Endothelial cell of umbilical vein (primary cell): ENCODE measurements around the gene ZNF772. TPM values are rescaled to one million over a fixed set of nuclear protein-coding genes. Genes with fewer than 3 reads are reported as not detected.

ENCODE experiments used
- BruUV-seq: library from RNA; stranded (reverse); fragments of 400-500 nt; replicated peaks from 2 replicates; lab custom pipeline; 2021; lab: Mats Ljungman, UMichigan
- CTCF ChIA-PET: fragments of 300-600, 350-600 bp; sonication (Branson Sonifier 250); formaldehyde crosslinking; loops from one replicate; lab custom pipeline; 2021; ENCODE audit warnings: antibody characterized with exemption, inconsistent platforms; lab: Charles Lee
- POLR2A ChIA-PET: fragments of 300-600, 350-600 bp; sonication (Branson Sonifier 250); formaldehyde crosslinking; loops from one replicate; lab custom pipeline; 2021; ENCODE audit warnings: antibody characterized with exemption, inconsistent platforms; lab: Charles Lee
- DNase-seq: peaks from one replicate; pipeline ENCODE4 v3.0.0-alpha.2; 2011; ENCODE audit warnings: low read depth, low spot score
- FAIRE-seq: peaks from 2 replicates; lab custom pipeline; 2011; peaks lifted over from hg19 to GRCh38; lab: Jason Lieb, UNC
- H2AFZ ChIP-seq: 2 replicates; pipeline ENCODE4 v1.6.0; 2012; ENCODE audit warnings: low read depth, low read length, control low read depth, inconsistent platforms
- H3K27ac ChIP-seq: 2 replicates; pipeline ENCODE4 v1.5.1; 2011; ENCODE audit warnings: low read depth, mild to moderate bottlenecking, control low read depth, low read length, moderate library complexity; ENCODE audit not compliant: insufficient read depth
- H3K27me3 ChIP-seq, 2 experiments: 2 replicates each; pipeline versions ENCODE4 v1.6.0 to v1.6.1; 2011; ENCODE audit warnings: low read length in 2 of 2, mixed read lengths in 1 of 2; ENCODE audit not compliant: control insufficient read depth in 2 of 2, insufficient read depth in 2 of 2
- H3K36me3 ChIP-seq, 2 experiments: 2 replicates in 1 of 2; 3 replicates in 1 of 2; pipeline ENCODE4 v1.5.1; 2011; ENCODE audit warnings: low read length in 2 of 2, mild to moderate bottlenecking in 1 of 2, moderate library complexity in 1 of 2; ENCODE audit not compliant: control insufficient read depth in 2 of 2, insufficient read depth in 2 of 2; ENCODE audit errors: extremely low read depth in 1 of 2
- H3K4me1 ChIP-seq: 3 replicates; pipeline ENCODE4 v1.5.1; 2011; ENCODE audit warnings: mild to moderate bottlenecking, low read length; ENCODE audit not compliant: control insufficient read depth, insufficient read depth; ENCODE audit errors: extremely low read depth
- H3K4me2 ChIP-seq: 2 replicates; pipeline ENCODE4 v1.6.1; 2011; ENCODE audit warnings: low read length, control low read depth, mixed read lengths; ENCODE audit not compliant: insufficient read depth
- H3K4me3 ChIP-seq, 3 experiments: fragments of 200-600 bp in 1 of 3; sonication (generic), shearing (Covaris generic) in 1 of 3; replicated peaks in 1 of 3; 2 replicates each; pipeline ENCODE4 v1.5.1; 2011 to 2016; ENCODE audit warnings: control low read depth in 3 of 3, low read length in 3 of 3, mild to moderate bottlenecking in 2 of 3, inconsistent platforms in 1 of 3, low read depth in 1 of 3, moderate library complexity in 1 of 3; ENCODE audit not compliant: insufficient read depth in 1 of 3
- H3K79me2 ChIP-seq: 2 replicates; pipeline ENCODE4 v1.6.0; 2012; ENCODE audit warnings: low read length, inconsistent platforms; ENCODE audit not compliant: control insufficient read depth, insufficient read depth
- H3K9ac ChIP-seq: replicated peaks from 2 replicates; pipeline ENCODE3; 2011; ENCODE audit warnings: low read length, control low read depth; ENCODE audit not compliant: insufficient read depth; ENCODE audit errors: extremely low read depth
- H3K9me1 ChIP-seq: replicated peaks from 3 replicates; pipeline ENCODE4 v1.6.0; 2011; ENCODE audit warnings: mild to moderate bottlenecking, low read length; ENCODE audit not compliant: control insufficient read depth, insufficient read depth; ENCODE audit errors: extremely low read depth
- H3K9me3 ChIP-seq: replicated peaks from 2 replicates; pipeline ENCODE4 v1.5.1; 2012; ENCODE audit warnings: low read length, inconsistent platforms; ENCODE audit not compliant: control insufficient read depth, insufficient read depth
- H4K20me1 ChIP-seq: replicated peaks from 2 replicates; pipeline ENCODE3; 2011; ENCODE audit warnings: mild to moderate bottlenecking, low read length; ENCODE audit not compliant: control insufficient read depth, insufficient read depth; ENCODE audit errors: extremely low read depth
- CTCF ChIP-seq, 2 donors: IDR thresholded peaks; 1 replicate in 1 of 2; 2 replicates in 1 of 2; pipeline ENCODE4 v1.5.1; 2011; ENCODE audit warnings: low read length in 2 of 2, mild to moderate bottlenecking in 2 of 2, moderate library complexity in 2 of 2, control low read depth in 1 of 2, inconsistent platforms in 1 of 2, low read depth in 1 of 2; ENCODE audit not compliant: insufficient read depth in 1 of 2; ENCODE audit errors: extremely low read depth in 1 of 2
- EZH2 ChIP-seq: IDR thresholded peaks from 2 replicates; pipeline ENCODE4 v1.6.1; 2012; ENCODE audit warnings: borderline replicate concordance, low read depth, mild to moderate bottlenecking, moderate library complexity, low read length, inconsistent platforms; ENCODE audit not compliant: severe bottlenecking
- GATA2 ChIP-seq: IDR thresholded peaks from 2 replicates; pipeline ENCODE4 v1.7.0; 2011; ENCODE audit warnings: low read depth, mild to moderate bottlenecking, moderate library complexity, mixed read lengths, low read length; ENCODE audit not compliant: insufficient read length, insufficient read depth
- dilution Hi-C: fragments of 300-500 bp; cut with MboI; formaldehyde crosslinking; loops from one replicate; pipeline ENCODE4 v1.15.0; 2019; ENCODE audit warnings: low sequenced_read_pairs; ENCODE audit not compliant: extremely low pct_ligation_motif_present
- intact Hi-C: fragments of 100-400 bp; cut with micrococcal nuclease; formaldehyde crosslinking; loops from one replicate; pipeline ENCODE4 v1.10.0; 2022
- polyA plus RNA-seq, 4 experiments: library from polyadenylated mRNA; depleted of rRNA in 3 of 4; stranded (reverse) in 3 of 4; unstranded in 1 of 4; fragments of >200 nt; gene quantifications; 2 replicates each; pipeline versions ENCODE4 v1.2.1 to v1.2.3, GENCODE V29; 2011 to 2012; ENCODE audit warnings: missing spikeins in 1 of 4
- total RNA-seq: library from RNA; stranded (reverse); gene quantifications from 2 replicates; pipeline ENCODE4 v1.2.3, GENCODE V29; 2021

ZNF772 gene
- total and polyA plus RNA-seq, 2 donors (not counting 3 experiments of a cell fraction or from before 2014, with no cell fraction given): 3.1 to 6.4 TPM

DNA sequence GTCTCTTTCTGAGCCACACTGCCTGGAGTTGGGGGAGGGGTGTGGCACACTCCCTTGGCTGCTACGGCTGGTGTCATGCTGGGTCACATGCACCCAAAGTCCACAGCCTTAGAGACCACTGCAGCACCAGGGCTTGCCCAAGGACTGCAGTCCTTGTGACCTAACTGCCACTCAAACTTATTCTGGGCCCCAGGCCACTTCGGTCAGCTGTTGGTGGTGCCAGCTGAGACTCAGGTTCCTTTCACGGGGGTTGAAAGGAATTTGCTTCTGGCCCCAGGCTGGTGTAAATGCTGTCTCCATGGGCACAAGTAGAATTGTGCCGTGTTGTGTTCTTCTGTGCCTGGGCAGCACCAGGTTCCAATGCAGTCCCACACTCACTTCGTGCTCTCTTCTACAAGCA is 10.9 kb downstream of the ZNF772 start:
- ChIA-PET CTCF (no interaction called here), POLR2A (no interaction called here)
- Histone ChIP-seq H2AFZ (no peak overlapping the region), H3K27me3 (no peaks in the 10 kb centered on the region), H3K9me3 (peaks cover 2% of the 10 kb centered on the region), H3K4me1 (no peaks in the 10 kb centered on the region), H3K79me2 (no peaks in the 10 kb centered on the region), H3K9me1 (no peaks in the 10 kb centered on the region), H3K4me2 (no peak overlapping the region), H3K4me3 (no peak overlapping the region), H3K27ac (no peak overlapping the region), H4K20me1 (no peaks in the 10 kb centered on the region), H3K9ac (no peak overlapping the region), H3K36me3 (no peaks in the 10 kb centered on the region)
- no peak for FAIRE-seq
- dilution Hi-C loops (no loop called here), intact Hi-C loops (no loop called here)
- TF ChIP-seq EZH2: no peak
- DNase-seq: no peak
- no TSS peak for BruUV-seq

- H3K36me3 ChIP-seq: no peaks in the 10 kb centered on the region
- BruUV-seq: no TSS peak
- H3K4me3 ChIP-seq: no peak overlapping the region
- intact Hi-C loops: loop anchor here (1.0 kb wide), 1 partner anchor 689 kb away; no protein-coding TSS in a partner anchor
- DNase-seq: peak; percentile 16
- H3K4me1 ChIP-seq: no peaks in the 10 kb centered on the region
- H2AFZ ChIP-seq: no peak overlapping the region
- H3K27me3 ChIP-seq: no peaks in the 10 kb centered on the region
- dilution Hi-C loops: no loop called here
- FAIRE-seq: no peak
- peak; percentile 19 to 43 for TF ChIP-seq CTCF (IDR thresholded peaks at IDR 0.05; ENCODE audit: extremely low read depth in 1 of 2, insufficient read depth in 1 of 2, low read depth in 1 of 2, low read length in 2 of 2)
- TF ChIP-seq GATA2: no peak
- H3K9me1 ChIP-seq: no peaks in the 10 kb centered on the region
- H3K79me2 ChIP-seq: no peaks in the 10 kb centered on the region
- H3K9ac ChIP-seq: no peak overlapping the region
- H3K4me2 ChIP-seq: no peak overlapping the region
- ChIA-PET CTCF (interaction anchor here (1.0 kb wide), 1 partner anchor 274 kb away, joined by 3 read pairs; no protein-coding TSS in a partner anchor), POLR2A (no interaction called here)
- no peak overlapping the region for H3K27ac ChIP-seq
- no peaks in the 10 kb centered on the region for H3K9me3 ChIP-seq
- H4K20me1 ChIP-seq: no peaks in the 10 kb centered on the region
These were observed 11.5 kb downstream of the ZNF772 start for GRCh38 chr19:57465680-57466381.
